ENCODE results near the gene SIX5.

Gene SIX5

GRCh38 chr19:45764475-45764874 is 4.6 kb downstream of the SIX5 start:
- TF ChIP-seq, protein P1, sequence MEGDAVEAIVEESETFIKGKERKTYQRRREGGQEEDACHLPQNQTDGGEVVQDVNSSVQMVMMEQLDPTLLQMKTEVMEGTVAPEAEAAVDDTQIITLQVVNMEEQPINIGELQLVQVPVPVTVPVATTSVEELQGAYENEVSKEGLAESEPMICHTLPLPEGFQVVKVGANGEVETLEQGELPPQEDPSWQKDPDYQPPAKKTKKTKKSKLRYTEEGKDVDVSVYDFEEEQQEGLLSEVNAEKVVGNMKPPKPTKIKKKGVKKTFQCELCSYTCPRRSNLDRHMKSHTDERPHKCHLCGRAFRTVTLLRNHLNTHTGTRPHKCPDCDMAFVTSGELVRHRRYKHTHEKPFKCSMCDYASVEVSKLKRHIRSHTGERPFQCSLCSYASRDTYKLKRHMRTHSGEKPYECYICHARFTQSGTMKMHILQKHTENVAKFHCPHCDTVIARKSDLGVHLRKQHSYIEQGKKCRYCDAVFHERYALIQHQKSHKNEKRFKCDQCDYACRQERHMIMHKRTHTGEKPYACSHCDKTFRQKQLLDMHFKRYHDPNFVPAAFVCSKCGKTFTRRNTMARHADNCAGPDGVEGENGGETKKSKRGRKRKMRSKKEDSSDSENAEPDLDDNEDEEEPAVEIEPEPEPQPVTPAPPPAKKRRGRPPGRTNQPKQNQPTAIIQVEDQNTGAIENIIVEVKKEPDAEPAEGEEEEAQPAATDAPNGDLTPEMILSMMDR (conservative IDR thresholded peaks at IDR 0.05; ENCODE audit: low read depth, low read length), result no peak
- no peak overlapping the region for H3K4me3 ChIP-seq (ENCODE audit: low read length)
- DNase-seq (ENCODE audit: low read depth), result no peak

GRCh38 chr19:45763691-45764294 is 5.3 kb downstream of the SIX5 start:
- TF ChIP-seq, protein P1 (conservative IDR thresholded peaks at IDR 0.05; ENCODE audit: low read depth, low read length), result no peak
- H3K4me3 ChIP-seq (ENCODE audit: low read length), result no peak overlapping the region
- no peak for DNase-seq (ENCODE audit: low read depth)

GRCh38 chr19:45762870-45763631 is 6.0 kb downstream of the SIX5 start:
- H3K4me3 ChIP-seq (ENCODE audit: low read length), result no peak overlapping the region
- no peak for DNase-seq (ENCODE audit: low read depth)
- TF ChIP-seq, protein P1 (conservative IDR thresholded peaks at IDR 0.05; ENCODE audit: low read depth, low read length), result no peak

GRCh38 chr19:45761714-45762113 is 7.3 kb downstream of the SIX5 start:
- H3K4me3 ChIP-seq (ENCODE audit: low read length), result no peak overlapping the region
- TF ChIP-seq, protein P1 (conservative IDR thresholded peaks at IDR 0.05; ENCODE audit: low read depth, low read length), result no peak
- DNase-seq (ENCODE audit: low read depth), result no peak

DNA sequence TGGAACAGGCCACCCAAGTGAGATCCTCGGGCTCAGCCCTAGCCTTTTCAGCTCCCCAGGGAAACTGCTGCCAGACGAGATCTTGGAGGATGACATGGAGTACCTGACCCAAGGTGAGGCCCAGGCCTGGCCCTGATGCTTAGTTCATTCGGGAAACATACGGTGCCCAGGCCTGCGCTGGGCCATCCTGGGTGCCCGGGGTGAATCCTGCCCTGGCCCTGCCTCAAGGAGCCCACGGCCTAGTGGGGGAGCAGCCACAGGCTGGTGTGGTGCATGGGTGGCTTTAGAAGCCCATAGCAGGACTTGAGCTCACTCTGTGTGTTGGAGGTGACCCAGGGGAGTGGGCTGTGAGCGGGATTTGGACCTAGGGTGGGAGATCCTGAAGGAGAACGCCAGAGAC is 10.1 kb downstream of the SIX5 start:
- DNase-seq (ENCODE audit: low read depth), result no peak
- TF ChIP-seq, protein P1 (conservative IDR thresholded peaks at IDR 0.05; ENCODE audit: low read depth, low read length), result no peak
- no peak overlapping the region for H3K4me3 ChIP-seq (ENCODE audit: low read length)

DNA sequence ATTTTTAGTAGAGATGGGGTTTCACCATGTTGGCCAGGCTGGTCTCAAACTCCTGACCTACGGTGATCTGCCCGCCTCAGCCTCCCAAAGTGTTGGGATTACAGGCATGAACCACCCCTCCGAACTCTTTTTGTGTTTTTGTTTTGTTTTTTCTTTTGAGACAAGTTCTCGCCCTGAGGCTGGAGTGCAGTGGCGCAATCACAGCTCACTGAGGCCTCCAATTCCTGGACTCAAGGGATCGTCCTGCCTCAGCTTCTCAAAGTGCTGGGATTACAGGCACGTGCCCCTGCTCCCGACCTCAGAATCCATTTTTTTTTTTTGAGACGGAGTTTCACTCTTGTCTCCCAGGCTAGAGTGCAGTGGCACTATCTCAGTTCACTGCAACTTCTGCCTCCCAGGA is 11.4 kb downstream of the SIX5 start:
- no peak for DNase-seq (ENCODE audit: low read depth)
- no peak overlapping the region for H3K4me3 ChIP-seq (ENCODE audit: low read length)
- TF ChIP-seq, protein P1 (conservative IDR thresholded peaks at IDR 0.05; ENCODE audit: low read depth, low read length), result no peak

DNA sequence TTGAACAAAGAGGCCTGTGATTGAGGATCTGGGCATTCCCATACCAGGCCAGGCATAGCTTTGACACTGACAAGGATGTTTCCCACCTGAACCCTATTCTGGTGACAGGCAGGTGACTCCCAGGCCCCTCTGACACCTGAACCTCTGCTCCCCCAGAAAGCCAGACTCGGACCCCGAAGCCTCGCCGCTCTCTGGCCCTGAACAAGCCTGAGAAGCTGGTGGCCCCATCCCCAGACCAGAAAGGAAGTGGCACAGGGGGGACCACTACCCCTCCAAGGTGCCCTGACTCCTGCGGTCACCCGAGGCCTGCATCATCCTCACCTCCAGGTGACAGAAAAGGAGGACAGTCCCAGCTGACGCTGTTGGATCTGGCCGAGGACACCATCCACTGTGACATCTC is 14.7 kb downstream of the SIX5 start:
- DNase-seq (ENCODE audit: low read depth), result no peak
- TF ChIP-seq, protein P1 (conservative IDR thresholded peaks at IDR 0.05; ENCODE audit: low read depth, low read length), result no peak
- no peak overlapping the region for H3K4me3 ChIP-seq (ENCODE audit: low read length)
